ENCODE measurements around the gene MCOLN1.

- TF ChIP-seq EZH2 (IDR thresholded peaks at IDR 0.05), result no peak
- TF ChIP-seq CTCF (IDR thresholded peaks at IDR 0.05), result no peak
- no peak for TF ChIP-seq EZH2phosphoT487 (IDR thresholded peaks at IDR 0.05)
These were observed 42.0 kb upstream of the MCOLN1 start for GRCh38 chr19:7480222-7480969.
